Right cardiac atrium (tissue), 5 donors: Measurements from ENCODE around the gene CAPN6. TPM values are rescaled to one million over a fixed set of nuclear protein-coding genes. Genes with fewer than 3 reads are reported as not detected.

Experiments
- ATAC-seq, 2 donors: fragments of 200-7000 bp; cut with Tn5 transposase; one replicate each; pipeline versions ENCODE4 v1.8.0 to v1.9.1; 2020; ENCODE audit warnings: moderate library complexity in 2 of 2, mild to moderate bottlenecking in 1 of 2
- DNase-seq, 3 donors: peaks; one replicate each; pipeline ENCODE4 v3.0.0-alpha.2; 2020
- H3K27ac ChIP-seq: one replicate; pipeline ENCODE4 v1.5.1; 2013; ENCODE audit warnings: mild to moderate bottlenecking, low read length, control low read depth, moderate library complexity
- H3K27me3 ChIP-seq: one replicate; pipeline ENCODE4 v1.6.1; 2013; ENCODE audit not compliant: control insufficient read depth, insufficient read depth
- H3K4me1 ChIP-seq: one replicate; pipeline ENCODE4 v1.6.1; 2013; ENCODE audit warnings: low read length; ENCODE audit not compliant: control insufficient read depth, insufficient read depth
- H3K4me3 ChIP-seq: one replicate; pipeline ENCODE4 v1.5.1; 2013; ENCODE audit warnings: low read length, control low read depth
- H3K9me3 ChIP-seq: one replicate; pipeline ENCODE4 v1.6.1; 2013; ENCODE audit warnings: low read length; ENCODE audit not compliant: control insufficient read depth
- WGBS: extraction: QIAGEN DNeasy Blood & Tissue Kit; methylation state at CpG from one replicate; pipeline ENCODE4 v1.1.7; 2013; 5-methylcytosine and 5-hydroxymethylcytosine counted together
- intact Hi-C, 4 donors: fragments of 100-400 bp; cut with DNase I; formaldehyde crosslinking; loops; one replicate each; pipeline versions ENCODE4 v1.11.0 to v1.14.0; 2022 to 2023
- polyA plus RNA-seq: library from polyadenylated mRNA; stranded (reverse); fragments of 200-250 nt; gene quantifications from one replicate; pipeline ENCODE4 v1.2.3, GENCODE V29; 2013
- total RNA-seq, 4 donors: library from RNA; stranded (reverse); fragmentation: NEBNext Ultra II Directional; extraction: Animal tissue kit (Norgen Biotek cat#: 25700); gene quantifications; one replicate each; pipeline ENCODE4 v1.2.1, GENCODE V29; 2021
- donor health status: healthy with polysubstance abuse.
- donor health status: DM: no; HTN: yes; CAD: no.
- donor health status: DM: no; HTN: no; CAD: no.
- donor health status: DM: no; HTN: yes; CAD: no; lungs with severe emphysema.
- donor health status: DM: yes; HTN: yes; CAD: no.

CAPN6 gene
- total and polyA plus RNA-seq, 5 donors: 0.02 to 0.08 TPM; not detected in 3

DNA sequence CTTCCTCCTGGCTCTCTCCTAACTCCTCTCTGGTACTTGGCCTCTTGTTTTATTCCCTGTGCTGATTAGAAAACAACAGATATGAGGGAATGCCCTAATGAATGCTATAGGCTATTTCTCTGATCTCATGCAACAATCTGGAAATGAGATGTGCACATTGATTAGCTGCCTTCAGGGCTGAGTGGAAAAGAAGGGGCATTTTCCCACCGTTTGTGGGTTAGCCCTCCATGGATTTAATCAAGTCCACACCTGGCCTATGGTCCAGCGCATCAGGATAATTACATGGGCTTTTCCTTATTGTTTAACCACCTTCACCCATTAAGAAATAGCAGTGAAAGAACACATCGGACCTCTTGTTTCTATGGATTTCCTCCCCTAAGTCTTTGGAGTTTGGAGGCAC lies 70.0 kb downstream of the CAPN6 start:
- DNase-seq: no peak
- intact Hi-C loops: no loop called here
- H3K27ac ChIP-seq: no peak overlapping the region
- no peak for ATAC-seq
- no peaks in the 10 kb centered on the region for H3K9me3 ChIP-seq
- no peaks in the 10 kb centered on the region for H3K4me1 ChIP-seq
- no peak overlapping the region for H3K4me3 ChIP-seq
- H3K27me3 ChIP-seq: no peaks in the 10 kb centered on the region
- 88% methylated on average over 3 of the region's 3 CpGs for WGBS

DNA sequence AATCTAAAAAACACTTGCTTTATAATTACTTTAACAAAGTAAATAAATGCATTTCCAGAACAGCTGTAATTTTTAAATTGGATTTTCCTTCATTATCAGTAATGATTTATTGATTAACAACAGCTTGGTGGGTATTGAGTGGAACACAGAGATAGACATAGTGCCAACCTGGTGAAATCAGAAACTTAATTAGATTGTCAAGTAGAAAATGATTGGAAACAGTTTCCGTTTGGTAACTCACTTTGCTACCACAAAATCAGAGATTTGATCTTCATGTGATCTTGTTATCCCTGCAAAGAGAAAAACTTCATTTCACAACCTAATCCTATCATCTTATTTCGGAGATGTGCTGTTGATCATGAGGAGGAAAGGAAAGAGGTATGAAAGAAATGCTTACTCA lies 70.8 kb downstream of the CAPN6 start:
- H3K27ac ChIP-seq: no peak overlapping the region
- H3K4me1 ChIP-seq: no peaks in the 10 kb centered on the region
- intact Hi-C loops: no loop called here
- 70% methylated on average over 2 of the region's 2 CpGs for WGBS
- H3K4me3 ChIP-seq: no peak overlapping the region
- DNase-seq (no peak), ATAC-seq (no peak)
- H3K9me3 ChIP-seq: no peaks in the 10 kb centered on the region
- H3K27me3 ChIP-seq: no peaks in the 10 kb centered on the region

Other genes starting within 250 kb of the CAPN6 start
- 1 to 10 TPM in 1 of 4 donors, under 1 TPM in 3; 0.56 to 1.3 (median 0.77) TPM for gene PAK3, start 174.3 kb downstream of the CAPN6 start, total RNA-seq
- gene PAK3, start 174.3 kb downstream of the CAPN6 start, polyA plus RNA-seq: 0.02 TPM
- gene DCX, start 141.7 kb upstream of the CAPN6 start, total RNA-seq: under 1 TPM in 1 of 4 donors, not detected in 3; 0.06 TPM
- gene DCX, start 141.7 kb upstream of the CAPN6 start, polyA plus RNA-seq: not detected
- not detected for gene SERTM2, start 241.2 kb upstream of the CAPN6 start, total RNA-seq
- gene SERTM2, start 241.2 kb upstream of the CAPN6 start, polyA plus RNA-seq: not detected